Measurements from ENCODE around the gene SERPINB1.
A peak's percentile ranks its signal among the peaks of the same experiment; 100 is the strongest.

Gene SERPINB1

DNA sequence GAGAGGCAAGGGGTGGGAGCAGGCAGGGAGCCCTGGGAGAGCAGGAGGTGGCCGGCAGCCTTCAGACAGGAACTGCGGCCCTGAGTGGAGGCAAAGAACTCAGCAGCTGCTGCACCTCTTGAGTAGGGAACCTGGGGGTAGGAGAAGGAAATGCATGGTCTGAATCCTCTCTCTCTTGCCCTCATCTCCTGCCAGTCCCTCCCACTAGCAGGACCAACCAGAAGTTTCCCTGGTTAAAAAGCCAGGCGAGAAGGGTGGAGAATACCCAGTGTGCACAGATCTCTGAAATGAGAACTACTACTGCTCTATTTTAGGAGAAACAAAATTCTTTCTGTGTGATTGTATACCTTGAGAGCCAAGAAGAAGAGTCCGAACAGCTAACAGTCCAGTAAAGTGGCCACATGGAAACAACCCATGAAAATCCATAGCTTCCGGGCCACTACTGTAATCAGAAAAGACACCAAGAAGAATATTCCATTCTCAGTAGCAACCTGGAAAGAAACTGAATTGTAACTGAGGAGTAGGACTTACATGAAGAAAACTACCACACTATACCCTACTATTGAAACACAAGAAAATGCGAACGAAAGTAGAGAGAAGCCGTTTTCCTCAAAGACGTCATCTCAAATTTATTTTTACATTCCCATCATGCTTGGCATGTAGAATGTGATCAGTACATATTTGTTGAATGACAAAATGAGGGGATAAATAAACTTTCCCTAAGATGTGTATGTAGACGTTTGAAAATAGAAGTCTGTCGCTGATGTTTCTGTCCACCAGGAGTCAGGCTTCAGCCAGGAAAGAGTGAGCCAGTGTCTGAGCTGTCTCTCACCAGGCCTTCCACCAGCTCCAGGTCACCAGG is 50.8 kb downstream of the SERPINB1 start:
- DNase-seq: peak; percentile 56

DNA sequence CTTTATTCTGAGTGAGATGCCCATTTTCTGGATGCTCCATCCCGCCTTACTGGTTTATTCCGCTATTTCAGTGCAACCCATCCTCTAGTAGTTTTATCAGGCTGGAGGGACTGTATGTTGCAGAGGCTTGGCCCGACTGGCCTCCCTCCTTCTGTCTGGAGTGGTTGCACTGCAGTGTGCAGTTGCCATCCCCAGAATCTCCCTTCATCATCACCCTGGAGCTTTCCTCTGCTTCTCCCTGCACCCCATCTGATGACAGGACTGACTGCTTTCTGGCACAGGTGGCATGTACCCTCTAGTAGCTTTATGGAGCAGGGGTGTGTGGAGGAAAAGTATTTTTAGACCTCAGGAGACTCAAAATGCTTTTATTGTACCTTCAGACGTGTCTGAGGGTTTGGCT is 55.4 kb downstream of the SERPINB1 start:
- DNase-seq: no peak

DNA sequence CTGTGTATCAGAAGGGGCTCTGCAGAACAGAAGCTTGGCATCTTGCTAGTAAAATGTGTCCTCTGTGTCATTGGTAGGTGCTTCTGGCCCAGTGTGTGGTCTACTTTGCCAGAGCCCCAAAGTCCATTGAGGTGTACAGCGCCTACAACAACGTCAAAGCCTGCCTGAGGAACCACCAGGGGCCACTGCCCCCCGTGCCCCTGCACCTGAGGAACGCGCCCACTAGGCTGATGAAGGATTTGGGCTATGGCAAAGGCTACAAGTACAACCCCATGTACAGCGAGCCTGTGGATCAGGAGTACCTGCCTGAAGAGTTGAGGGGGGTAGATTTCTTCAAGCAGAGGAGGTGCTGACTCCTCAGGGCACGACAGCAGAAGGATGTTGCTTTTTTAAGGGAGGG is 56.7 kb downstream of the SERPINB1 start:
- DNase-seq: no peak

DNA sequence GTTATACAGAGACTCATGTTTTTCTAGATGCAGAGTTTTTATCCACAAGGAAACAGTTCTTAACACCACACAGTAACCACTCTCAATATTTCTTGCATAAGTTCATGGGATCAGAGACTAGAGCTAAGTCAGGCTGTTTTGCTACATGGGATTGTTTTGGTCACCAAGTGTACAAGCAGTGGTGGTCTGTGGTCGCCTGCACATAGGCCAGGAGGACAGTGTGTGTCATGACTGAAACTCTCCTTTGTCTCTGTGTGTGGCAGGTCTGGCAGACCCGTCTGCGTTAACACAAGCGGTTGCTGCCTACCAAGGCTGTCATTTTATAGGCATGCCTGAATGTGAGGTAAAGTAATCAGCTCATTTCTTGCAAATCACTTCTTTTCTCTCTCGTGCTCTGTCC is 57.6 kb downstream of the SERPINB1 start:
- no peak for DNase-seq

DNA sequence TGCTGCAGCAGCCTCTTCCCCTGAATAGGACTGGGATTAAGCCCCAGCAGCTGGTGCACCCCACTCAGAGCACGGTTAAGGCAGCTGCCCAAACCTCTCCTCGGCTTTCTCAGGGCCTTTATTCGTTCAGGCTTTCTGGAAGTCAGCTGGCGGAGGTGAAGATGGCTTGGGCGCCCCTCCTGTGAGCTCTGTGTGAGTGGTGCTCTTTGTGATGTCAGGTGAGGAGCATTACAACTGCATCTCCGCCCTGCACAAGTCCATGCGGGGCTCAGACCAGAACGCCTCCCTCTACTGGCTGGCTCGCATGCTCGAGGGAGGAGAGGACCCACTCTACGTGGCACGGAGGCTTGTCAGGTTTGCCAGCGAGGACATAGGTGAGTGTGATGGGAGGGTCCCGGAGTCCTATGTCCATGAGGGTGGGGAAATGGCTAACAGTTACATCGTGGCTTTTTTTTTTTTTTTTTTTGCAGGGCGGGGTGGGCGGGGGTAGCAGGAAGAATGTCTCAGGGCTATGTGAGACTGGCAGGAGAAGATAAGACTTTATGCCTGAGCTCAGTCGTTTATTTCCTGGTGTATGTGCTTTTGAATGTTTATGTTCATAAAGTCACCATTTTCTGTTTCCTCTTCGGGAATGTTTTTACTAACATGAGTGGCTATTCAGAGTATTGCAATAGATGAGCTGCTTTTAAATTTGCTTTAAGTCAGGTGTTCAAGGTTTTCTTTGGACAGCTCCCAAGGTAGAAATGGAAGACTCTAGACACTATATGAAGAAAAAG is 58.3 kb downstream of the SERPINB1 start:
- no peak for DNase-seq

DNA sequence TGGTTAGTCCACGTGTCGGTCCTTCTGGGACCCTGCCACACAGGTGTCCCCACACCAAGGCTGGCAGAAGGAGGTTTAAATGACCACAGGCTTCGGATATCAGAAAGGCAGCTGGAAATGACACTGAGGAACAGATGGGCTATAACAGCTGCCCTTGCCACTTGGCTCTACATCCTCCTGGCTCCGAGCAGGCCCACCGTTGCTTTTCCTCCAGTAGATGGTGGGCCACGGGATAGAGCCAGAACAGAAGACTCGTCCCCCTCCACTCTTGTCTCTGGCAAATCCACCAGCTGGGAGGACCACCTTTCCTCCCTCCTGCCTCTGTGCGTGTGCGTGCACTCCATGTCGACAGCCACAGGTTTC is 58.9 kb downstream of the SERPINB1 start:
- no peak for DNase-seq

DNA sequence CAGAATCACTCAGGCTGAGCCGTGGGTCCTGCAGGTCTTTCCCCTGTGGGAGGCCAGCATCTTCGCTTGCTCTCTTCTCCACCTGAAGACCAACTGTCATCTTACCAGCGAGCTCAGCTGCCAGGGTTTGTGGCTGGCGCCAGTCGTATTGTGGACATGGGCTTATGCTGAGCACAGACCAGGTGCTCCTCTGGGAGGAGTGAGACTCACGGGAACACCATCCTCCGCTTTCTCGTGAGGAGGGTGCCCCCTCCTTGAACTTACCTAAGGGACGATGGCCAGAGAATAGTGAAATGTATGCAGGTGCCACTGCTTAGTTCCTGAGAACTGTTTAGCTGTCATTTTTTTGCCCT is 59.3 kb downstream of the SERPINB1 start:
- no peak for DNase-seq
